CD14-positive monocyte (primary cell): ENCODE measurements around the gene INPP5A. TPM values are rescaled to one million over a fixed set of nuclear protein-coding genes. Genes with fewer than 3 reads are reported as not detected.
"Not testable (repeated sequence)": the region's sequence is repeated elsewhere in the genome, so short reads cannot be mapped to it uniquely, and the experiment has no call there.

ENCODE experiments used
- DNase-seq, 3 donors: peaks; one replicate each; pipeline ENCODE4 v3.0.0-alpha.2; 2011 to 2022
- H2AFZ ChIP-seq: 2 replicates; pipeline ENCODE4 v1.6.0; 2012; ENCODE audit warnings: mild to moderate bottlenecking, low read depth, low read length, inconsistent platforms; ENCODE audit not compliant: insufficient read depth, poor library complexity, severe bottlenecking
- H3K27ac ChIP-seq, 2 donors: 1 replicate in 1 of 2; 2 replicates in 1 of 2; pipeline ENCODE4 v1.5.1; 2012 to 2013; ENCODE audit warnings: low read length in 2 of 2, control low read depth in 1 of 2, inconsistent platforms in 1 of 2, low read depth in 1 of 2, mild to moderate bottlenecking in 1 of 2
- H3K27me3 ChIP-seq, 2 donors: one replicate each; pipeline versions ENCODE4 v1.6.0 to v1.6.1; 2011 to 2013; ENCODE audit warnings: low read length in 2 of 2; ENCODE audit not compliant: control insufficient read depth in 2 of 2, insufficient read depth in 2 of 2
- H3K36me3 ChIP-seq, 2 donors: replicated peaks in 1 of 2; 1 replicate in 1 of 2; 2 replicates in 1 of 2; pipeline versions ENCODE4 v1.5.1 to v1.6.1; 2012 to 2013; ENCODE audit warnings: low read length in 2 of 2, control low read depth in 1 of 2, inconsistent platforms in 1 of 2, mild to moderate bottlenecking in 1 of 2; ENCODE audit not compliant: insufficient read depth in 2 of 2, control insufficient read depth in 1 of 2
- H3K4me1 ChIP-seq, 2 donors: 1 replicate in 1 of 2; 2 replicates in 1 of 2; pipeline versions ENCODE4 v1.5.1 to v1.6.1; 2012 to 2013; ENCODE audit warnings: low read length in 2 of 2, control low read depth in 1 of 2, inconsistent platforms in 1 of 2, mild to moderate bottlenecking in 1 of 2, moderate library complexity in 1 of 2; ENCODE audit not compliant: insufficient read depth in 2 of 2, control insufficient read depth in 1 of 2
- H3K4me2 ChIP-seq: replicated peaks from 2 replicates; pipeline ENCODE3; 2012; ENCODE audit warnings: low read length, moderate library complexity, mild to moderate bottlenecking; ENCODE audit not compliant: poor library complexity, severe bottlenecking; ENCODE audit errors: extremely low read depth
- H3K4me3 ChIP-seq, 3 experiments: fragments of 200-600 bp in 1 of 3; sonication (generic) in 1 of 3; replicated peaks in 1 of 3; 1 replicate in 2 of 3; 2 replicates in 1 of 3; pipeline ENCODE4 v1.5.1; 2011 to 2013; ENCODE audit warnings: low read length in 3 of 3, mild to moderate bottlenecking in 3 of 3, control low read depth in 2 of 3, low read depth in 2 of 3, inconsistent platforms in 1 of 3, moderate library complexity in 1 of 3
- H3K79me2 ChIP-seq: 2 replicates; pipeline ENCODE4 v1.6.0; 2012; ENCODE audit warnings: mild to moderate bottlenecking, control low read depth, inconsistent platforms, low read length, moderate library complexity; ENCODE audit not compliant: insufficient read depth
- H3K9ac ChIP-seq: 2 replicates; pipeline ENCODE4 v1.6.0; 2017; ENCODE audit warnings: low read length, mild to moderate bottlenecking; ENCODE audit not compliant: insufficient read depth, poor library complexity, severe bottlenecking
- H3K9me3 ChIP-seq, 2 donors: replicated peaks in 1 of 2; 1 replicate in 1 of 2; 2 replicates in 1 of 2; pipeline versions ENCODE4 v1.5.1 to v1.6.1; 2012 to 2013; ENCODE audit warnings: low read length in 2 of 2, control low read depth in 1 of 2; ENCODE audit not compliant: control insufficient read depth in 1 of 2, insufficient read depth in 1 of 2
- H4K20me1 ChIP-seq: 2 replicates; pipeline ENCODE4 v1.6.0; 2012; ENCODE audit warnings: mild to moderate bottlenecking, low read length, control low read depth, moderate library complexity; ENCODE audit not compliant: insufficient read depth
- H3K27ac Mint-ChIP-seq, 7 donors: one replicate each; pipeline ENCODE4 v1.8.0; 2020; ENCODE audit warnings: mild to moderate bottlenecking in 7 of 7, mixed read lengths in 7 of 7, moderate library complexity in 6 of 7, inconsistent platforms in 2 of 7
- H3K27me3 Mint-ChIP-seq, 3 donors: one replicate each; pipeline ENCODE4 v1.8.0; 2021 to 2022; ENCODE audit warnings: low read depth in 3 of 3, mild to moderate bottlenecking in 3 of 3, mixed read lengths in 3 of 3, moderate library complexity in 3 of 3, inconsistent platforms in 1 of 3
- H3K36me3 Mint-ChIP-seq, 2 donors: one replicate each; pipeline ENCODE4 v1.8.0; 2020; ENCODE audit warnings: mixed read lengths in 2 of 2, inconsistent platforms in 1 of 2, mild to moderate bottlenecking in 1 of 2
- H3K4me1 Mint-ChIP-seq: one replicate; pipeline ENCODE4 v1.8.0; 2020; ENCODE audit warnings: mild to moderate bottlenecking, mixed read lengths
- H3K4me3 Mint-ChIP-seq, 2 donors: one replicate each; pipeline ENCODE4 v1.8.0; 2020; ENCODE audit warnings: mild to moderate bottlenecking in 2 of 2, mixed read lengths in 2 of 2, moderate library complexity in 1 of 2
- H3K9me3 Mint-ChIP-seq, 7 donors: one replicate each; pipeline ENCODE4 v1.8.0; 2020 to 2022; ENCODE audit warnings: mixed read lengths in 7 of 7, mild to moderate bottlenecking in 6 of 7, moderate library complexity in 6 of 7, inconsistent platforms in 2 of 7
- CTCF ChIP-seq: fragments of 200-600 bp; IDR thresholded peaks from one replicate; pipeline ENCODE4 v1.8.0; 2022; ENCODE audit warnings: antibody characterized with exemption, mild to moderate bottlenecking
- WGBS: methylation state at CpG from one replicate; pipeline ENCODE4 v1.1.5; 2013; ENCODE audit warnings: missing lambda C conversion rate; ENCODE audit not compliant: insufficient coverage; 5-methylcytosine and 5-hydroxymethylcytosine counted together
- intact Hi-C, 2 donors: fragments of 100-400 bp; cut with micrococcal nuclease; formaldehyde crosslinking; loops; one replicate each; pipeline versions ENCODE4 v1.15.0 to v1.15.1; 2023
- polyA plus RNA-seq, 3 donors: library from polyadenylated mRNA; depleted of rRNA in 1 of 3; unstranded in 2 of 3; stranded (reverse) in 1 of 3; fragments of 300-500 nt in 2 of 3; fragments of >200 nt in 1 of 3; fragmentation: Illumina TruSeq in 2 of 3; gene quantifications; 1 replicate in 2 of 3; 2 replicates in 1 of 3; pipeline ENCODE4 v1.2.3, GENCODE V29; 2012 to 2021

INPP5A gene
- polyA plus RNA-seq, 3 donors: 0.87 to 17.2 (median 2.9) TPM

- TF ChIP-seq CTCF: no peak
- Mint-ChIP-seq H3K36me3 (peaks cover 28 to 50% of the 10 kb centered on the region in 2 donors), H3K4me1 (no peaks in the 10 kb centered on the region), H3K4me3 (no peak overlapping the region), H3K27me3 (peaks cover 0 to 2% (median 0%) of the 10 kb centered on the region in 3 donors), H3K27ac (no peak overlapping the region), H3K9me3 (no peaks in the 10 kb centered on the region)
- Histone ChIP-seq H3K36me3 (peaks cover 5 to 36% of the 10 kb centered on the region in 2 donors), H3K79me2 (no peaks in the 10 kb centered on the region), H3K4me2 (no peak overlapping the region), H3K27ac (no peak overlapping the region), H3K9me3 (no peaks in the 10 kb centered on the region), H2AFZ (no peak overlapping the region), H3K4me1 (no peaks in the 10 kb centered on the region), H3K9ac (no peak overlapping the region), H4K20me1 (peaks cover 7% of the 10 kb centered on the region), H3K27me3 (no peaks in the 10 kb centered on the region), H3K4me3 (no peak overlapping the region)
- intact Hi-C loops: no loop called here
- no peak for DNase-seq
- 96% methylated on average over 11 of the region's 12 CpGs for WGBS
These were observed 205.2 kb downstream of the INPP5A start for GRCh38 chr10:132742837-132743194.

GRCh38 chr10:132743196-132743924, 205.8 kb downstream of the INPP5A start:
- H3K9ac ChIP-seq, H3K79me2 ChIP-seq, H3K27me3 Mint-ChIP-seq, H3K27ac ChIP-seq, H3K9me3 ChIP-seq, H3K27me3 ChIP-seq, H3K4me3 Mint-ChIP-seq, H2AFZ ChIP-seq, intact Hi-C loops, H3K9me3 Mint-ChIP-seq, H3K4me1 ChIP-seq, DNase-seq, H3K4me3 ChIP-seq, H4K20me1 ChIP-seq, H3K4me1 Mint-ChIP-seq, H3K4me2 ChIP-seq: not testable (repeated sequence)
- WGBS: over 99% methylated on average over 20 of the region's 30 CpGs
- peaks cover 31 to 53% of the 10 kb centered on the region in 2 donors for H3K36me3 Mint-ChIP-seq
- peaks cover 5 to 36% of the 10 kb centered on the region in 2 donors for H3K36me3 ChIP-seq
- H3K27ac Mint-ChIP-seq: peak overlapping the region in 1 of 7 donors; percentile 25
